DOHH2 (cell line): ENCODE measurements around the gene MYOG.

Source experiments
- H3F3A ChIP-seq: fragments of 200-600 bp; sonication (generic), shearing (Covaris generic); 2 replicates; pipeline ENCODE4 v1.6.0; 2016; ENCODE audit warnings: antibody characterized with exemption, mild to moderate bottlenecking; ENCODE audit not compliant: control insufficient read depth, insufficient read depth
- H3K27ac ChIP-seq: fragments of 200-600 bp; sonication (generic); 2 replicates; pipeline ENCODE4 v1.5.1; 2014; ENCODE audit warnings: low read depth, mild to moderate bottlenecking, low read length, moderate library complexity
- H3K27me3 ChIP-seq: fragments of 200-600 bp; sonication (generic); 2 replicates; pipeline ENCODE4 v1.6.1; 2014; ENCODE audit warnings: mild to moderate bottlenecking, low read length, mixed read lengths; ENCODE audit not compliant: control insufficient read depth
- H3K36me3 ChIP-seq: fragments of 200-600 bp; sonication (generic); 2 replicates; pipeline ENCODE4 v1.6.1; 2014; ENCODE audit warnings: mild to moderate bottlenecking, low read length, moderate library complexity, mixed read lengths; ENCODE audit not compliant: control insufficient read depth
- H3K4me1 ChIP-seq: fragments of 200-600 bp; sonication (generic); 2 replicates; pipeline ENCODE4 v1.6.1; 2014; ENCODE audit warnings: mild to moderate bottlenecking, low read length, mixed read lengths; ENCODE audit not compliant: control insufficient read depth
- H3K4me2 ChIP-seq: fragments of 200-600 bp; sonication (generic); 2 replicates; pipeline ENCODE4 v1.6.0; 2014; ENCODE audit warnings: mild to moderate bottlenecking, low read length, moderate library complexity
- H3K4me3 ChIP-seq: fragments of 200-600 bp; sonication (generic); 2 replicates; pipeline ENCODE4 v1.5.1; 2014; ENCODE audit warnings: mild to moderate bottlenecking, low read length, mixed read lengths
- H3K79me2 ChIP-seq: fragments of 200-600 bp; sonication (generic); 2 replicates; pipeline ENCODE4 v1.6.1; 2014; ENCODE audit warnings: mild to moderate bottlenecking, low read length, mixed read lengths; ENCODE audit not compliant: control insufficient read depth
- H3K9me2 ChIP-seq: fragments of 200-600 bp; sonication (generic); replicated peaks from 2 replicates; pipeline ENCODE4 v1.6.1; 2014; ENCODE audit warnings: mild to moderate bottlenecking, low read length, mixed read lengths; ENCODE audit not compliant: control insufficient read depth
- H3K9me3 ChIP-seq: fragments of 200-600 bp; sonication (generic); 2 replicates; pipeline ENCODE4 v1.6.1; 2014; ENCODE audit warnings: antibody characterized with exemption, low read length, mixed read lengths; ENCODE audit not compliant: control insufficient read depth, insufficient read depth
- H4K20me1 ChIP-seq: fragments of 200-600 bp; sonication (generic); 2 replicates; pipeline ENCODE4 v1.6.0; 2014; ENCODE audit warnings: low read depth, mild to moderate bottlenecking, antibody characterized with exemption, low read length, moderate library complexity; ENCODE audit not compliant: control insufficient read depth, insufficient read depth
- EZH2phosphoT487 ChIP-seq: fragments of 200-600 bp; sonication (generic); IDR thresholded peaks from 2 replicates; pipeline ENCODE4 v1.6.1; 2017; ENCODE audit warnings: borderline replicate concordance, mild to moderate bottlenecking, antibody characterized with exemption, low read length, moderate library complexity, mixed read lengths
- TF ChIP-seq, protein P1 (sequence below): fragments of 200-600 bp; sonication (generic); IDR thresholded peaks from one replicate; pipeline ENCODE4 v1.5.1; 2014; ENCODE audit warnings: antibody characterized with exemption, mild to moderate bottlenecking, low read depth, low read length; ENCODE audit not compliant: poor library complexity, severe bottlenecking

The MYOG gene

DNA sequence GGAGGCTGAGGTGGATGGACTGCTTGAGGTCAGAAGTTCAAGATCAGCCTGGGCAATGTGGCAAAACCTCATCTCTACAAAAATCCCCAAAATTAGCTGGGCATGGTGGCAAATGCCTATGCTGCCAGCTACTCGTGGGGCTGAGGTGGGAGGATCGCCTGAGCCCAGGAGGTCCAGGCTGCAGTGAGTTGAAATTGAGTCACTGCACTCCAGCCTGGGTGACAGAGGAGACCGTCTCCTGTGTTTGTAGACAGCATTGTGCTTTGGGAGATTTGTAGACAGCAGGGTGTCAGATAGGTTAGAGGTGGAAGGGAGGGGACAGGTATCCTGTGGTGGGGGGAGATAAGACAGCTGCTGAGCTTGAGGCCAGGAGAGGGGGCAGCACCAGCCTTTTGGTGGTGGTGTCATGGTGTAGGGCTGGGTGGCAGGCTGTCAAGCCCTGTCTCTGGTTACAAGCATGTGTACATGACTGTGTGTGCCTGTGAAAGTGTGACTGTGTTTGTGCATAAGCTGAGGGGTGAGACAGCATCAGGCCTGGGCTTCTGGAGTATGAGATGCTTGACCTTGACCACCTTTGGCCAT lies 44.4 kb downstream of the MYOG start:
- Histone ChIP-seq H3K79me2 (no peaks in the 10 kb centered on the region), H3K36me3 (no peaks in the 10 kb centered on the region), H3K27me3 (peaks cover 7% of the 10 kb centered on the region; the same call in 1 of the 2 replicates), H3K4me3 (no peak overlapping the region), H3K9me2 (no peaks in the 10 kb centered on the region), H4K20me1 (no peaks in the 10 kb centered on the region), H3K4me2 (no peak overlapping the region), H3K9me3 (no peaks in the 10 kb centered on the region), H3F3A (no peaks in the 10 kb centered on the region), H3K4me1 (no peaks in the 10 kb centered on the region), H3K27ac (no peak overlapping the region)
- TF ChIP-seq, protein P1, sequence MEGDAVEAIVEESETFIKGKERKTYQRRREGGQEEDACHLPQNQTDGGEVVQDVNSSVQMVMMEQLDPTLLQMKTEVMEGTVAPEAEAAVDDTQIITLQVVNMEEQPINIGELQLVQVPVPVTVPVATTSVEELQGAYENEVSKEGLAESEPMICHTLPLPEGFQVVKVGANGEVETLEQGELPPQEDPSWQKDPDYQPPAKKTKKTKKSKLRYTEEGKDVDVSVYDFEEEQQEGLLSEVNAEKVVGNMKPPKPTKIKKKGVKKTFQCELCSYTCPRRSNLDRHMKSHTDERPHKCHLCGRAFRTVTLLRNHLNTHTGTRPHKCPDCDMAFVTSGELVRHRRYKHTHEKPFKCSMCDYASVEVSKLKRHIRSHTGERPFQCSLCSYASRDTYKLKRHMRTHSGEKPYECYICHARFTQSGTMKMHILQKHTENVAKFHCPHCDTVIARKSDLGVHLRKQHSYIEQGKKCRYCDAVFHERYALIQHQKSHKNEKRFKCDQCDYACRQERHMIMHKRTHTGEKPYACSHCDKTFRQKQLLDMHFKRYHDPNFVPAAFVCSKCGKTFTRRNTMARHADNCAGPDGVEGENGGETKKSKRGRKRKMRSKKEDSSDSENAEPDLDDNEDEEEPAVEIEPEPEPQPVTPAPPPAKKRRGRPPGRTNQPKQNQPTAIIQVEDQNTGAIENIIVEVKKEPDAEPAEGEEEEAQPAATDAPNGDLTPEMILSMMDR = no peak
- no peak for TF ChIP-seq EZH2phosphoT487

DNA sequence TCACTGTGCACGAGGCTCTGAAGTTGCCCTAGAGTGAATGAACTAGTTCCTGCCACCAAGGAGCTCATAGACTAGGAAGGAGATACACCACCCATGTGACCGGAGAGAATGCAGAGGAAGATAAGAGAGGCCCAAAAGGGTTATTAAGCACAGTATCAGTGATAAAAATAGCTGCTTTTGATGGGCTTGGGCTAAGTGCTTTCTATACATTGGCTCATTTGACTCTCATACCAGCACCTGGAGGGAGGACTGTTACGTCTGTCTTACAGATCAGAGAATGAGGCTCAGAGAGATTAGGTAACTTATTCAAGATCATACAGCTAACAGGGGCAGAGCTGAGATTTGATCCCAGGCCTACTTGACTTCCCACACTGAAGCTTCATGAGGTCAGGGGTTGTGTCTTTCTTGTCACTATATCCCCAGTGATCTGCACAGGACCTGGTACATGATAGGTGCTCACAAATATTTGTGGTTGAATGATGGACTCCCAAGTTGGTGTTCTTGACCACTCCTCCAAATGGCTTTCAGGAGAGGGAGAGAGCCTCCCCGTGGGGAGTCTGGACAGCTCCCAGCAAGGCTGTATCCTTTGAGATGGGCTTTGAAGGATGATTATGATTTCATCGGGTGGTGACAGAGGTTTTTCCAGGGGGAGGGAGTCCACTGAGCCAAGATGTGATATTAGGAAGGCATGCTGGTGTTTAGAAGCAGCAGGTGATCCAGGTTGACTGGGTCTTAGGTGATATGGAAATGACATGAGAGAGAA lies 45.1 kb downstream of the MYOG start:
- no peaks in the 10 kb centered on the region for H3K4me1 ChIP-seq
- H3K27me3 ChIP-seq = peaks cover 7% of the 10 kb centered on the region; the same call in 1 of the 2 replicates
- no peaks in the 10 kb centered on the region for H3K9me2 ChIP-seq
- no peak for TF ChIP-seq EZH2phosphoT487
- TF ChIP-seq, protein P1 = no peak
- H3F3A ChIP-seq = no peaks in the 10 kb centered on the region
- H3K79me2 ChIP-seq = no peaks in the 10 kb centered on the region
- no peak overlapping the region for H3K27ac ChIP-seq
- no peak overlapping the region for H3K4me2 ChIP-seq
- no peaks in the 10 kb centered on the region for H3K36me3 ChIP-seq
- no peak overlapping the region for H3K4me3 ChIP-seq
- H3K9me3 ChIP-seq = no peaks in the 10 kb centered on the region
- no peaks in the 10 kb centered on the region for H4K20me1 ChIP-seq

DNA sequence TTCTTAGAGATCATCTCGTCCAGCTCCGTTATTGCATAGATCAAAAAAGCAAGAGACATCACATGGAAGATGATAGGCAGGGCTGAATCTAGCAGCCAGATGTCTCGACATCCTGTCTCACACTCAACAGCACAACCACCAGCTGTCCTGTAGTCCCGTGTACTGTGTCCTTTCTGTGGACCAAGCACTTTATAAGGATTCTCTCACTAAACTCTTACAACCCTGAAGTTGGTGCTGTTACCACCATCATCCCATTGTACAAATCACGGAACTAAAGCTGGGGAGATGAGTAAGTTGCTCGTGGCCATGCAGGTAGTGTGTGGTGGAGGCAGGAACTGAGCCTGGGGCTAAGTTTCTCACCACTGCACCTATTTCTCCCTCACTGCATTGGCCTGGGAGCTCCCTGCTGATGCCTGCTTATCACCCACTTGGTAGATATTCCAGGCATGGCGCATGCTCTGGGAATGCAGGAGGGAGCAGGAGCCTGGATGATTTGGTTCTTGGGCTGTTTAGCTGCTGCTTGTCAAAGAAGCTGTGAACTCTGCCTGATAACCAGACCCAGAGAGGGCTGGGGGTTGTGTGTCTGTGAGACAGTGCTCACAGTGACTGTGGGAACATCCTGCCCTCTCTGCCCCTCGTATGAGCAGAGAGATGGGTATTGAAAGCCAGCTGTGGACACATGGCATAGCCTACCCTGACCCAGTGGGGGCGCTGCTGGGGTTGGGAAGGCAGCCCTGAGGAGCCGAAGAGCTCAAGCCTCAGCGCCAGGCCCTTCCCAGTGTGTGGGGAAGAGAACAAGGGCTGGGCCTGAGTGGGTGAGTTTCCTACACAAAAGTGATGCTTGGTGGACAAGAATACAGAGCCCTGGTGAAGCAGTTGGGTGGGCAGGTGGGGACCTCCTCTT lies 46.0 kb downstream of the MYOG start:
- no peaks in the 10 kb centered on the region for H3K9me2 ChIP-seq
- no peaks in the 10 kb centered on the region for H3K79me2 ChIP-seq
- H3K36me3 ChIP-seq = no peaks in the 10 kb centered on the region
- H4K20me1 ChIP-seq = no peaks in the 10 kb centered on the region
- no peak for TF ChIP-seq EZH2phosphoT487
- TF ChIP-seq, protein P1 = peak; percentile 52
- H3K4me1 ChIP-seq = no peaks in the 10 kb centered on the region
- no peak overlapping the region for H3K4me2 ChIP-seq
- H3K27ac ChIP-seq = no peak overlapping the region
- no peaks in the 10 kb centered on the region for H3K9me3 ChIP-seq
- peaks cover 7% of the 10 kb centered on the region; the same call in 1 of the 2 replicates for H3K27me3 ChIP-seq
- H3K4me3 ChIP-seq = no peak overlapping the region
- H3F3A ChIP-seq = no peaks in the 10 kb centered on the region
